Keratinocyte (primary cell): ENCODE measurements around the gene RAI1.

Experiments
- EZH2 ChIP-seq: IDR thresholded peaks from one replicate; pipeline ENCODE4 v1.6.1; 2012; ENCODE audit warnings: inconsistent platforms, mild to moderate bottlenecking, low read length, moderate library complexity
- TF ChIP-seq, protein P1 (sequence below), 3 experiments: IDR thresholded peaks in 1 of 3; conservative IDR thresholded peaks in 1 of 3; optimal IDR thresholded peaks in 1 of 3; 2 replicates in 2 of 3; 3 replicates in 1 of 3; pipeline versions ENCODE3 to v1.5.1; 2011; ENCODE audit warnings: low read length in 3 of 3, mild to moderate bottlenecking in 3 of 3, moderate library complexity in 2 of 3, control low read depth in 1 of 3, inconsistent platforms in 1 of 3; ENCODE audit not compliant: insufficient read depth in 2 of 3; ENCODE audit errors: extremely low read depth in 1 of 3

DNA sequence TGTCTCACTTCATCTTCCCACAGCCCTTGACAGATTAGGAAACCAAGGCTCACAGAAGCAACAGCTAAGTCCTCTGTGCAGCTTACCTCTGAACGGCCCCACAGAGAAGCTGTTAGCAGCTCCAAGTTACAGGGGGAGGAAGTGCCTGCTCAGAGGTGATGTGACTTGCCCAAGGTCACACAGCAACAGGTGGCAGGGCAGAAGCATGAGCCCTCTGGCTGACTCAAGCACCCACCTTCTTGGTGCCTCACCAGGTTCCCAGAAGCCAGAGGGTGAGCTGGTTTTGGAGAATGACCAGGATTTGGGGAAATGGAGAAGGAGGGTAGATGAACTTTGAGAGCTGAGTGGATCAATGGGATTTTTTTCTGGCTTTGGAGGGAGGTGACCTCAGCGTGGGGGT is 14.0 kb upstream of the RAI1 start:
- TF ChIP-seq, protein P1, sequence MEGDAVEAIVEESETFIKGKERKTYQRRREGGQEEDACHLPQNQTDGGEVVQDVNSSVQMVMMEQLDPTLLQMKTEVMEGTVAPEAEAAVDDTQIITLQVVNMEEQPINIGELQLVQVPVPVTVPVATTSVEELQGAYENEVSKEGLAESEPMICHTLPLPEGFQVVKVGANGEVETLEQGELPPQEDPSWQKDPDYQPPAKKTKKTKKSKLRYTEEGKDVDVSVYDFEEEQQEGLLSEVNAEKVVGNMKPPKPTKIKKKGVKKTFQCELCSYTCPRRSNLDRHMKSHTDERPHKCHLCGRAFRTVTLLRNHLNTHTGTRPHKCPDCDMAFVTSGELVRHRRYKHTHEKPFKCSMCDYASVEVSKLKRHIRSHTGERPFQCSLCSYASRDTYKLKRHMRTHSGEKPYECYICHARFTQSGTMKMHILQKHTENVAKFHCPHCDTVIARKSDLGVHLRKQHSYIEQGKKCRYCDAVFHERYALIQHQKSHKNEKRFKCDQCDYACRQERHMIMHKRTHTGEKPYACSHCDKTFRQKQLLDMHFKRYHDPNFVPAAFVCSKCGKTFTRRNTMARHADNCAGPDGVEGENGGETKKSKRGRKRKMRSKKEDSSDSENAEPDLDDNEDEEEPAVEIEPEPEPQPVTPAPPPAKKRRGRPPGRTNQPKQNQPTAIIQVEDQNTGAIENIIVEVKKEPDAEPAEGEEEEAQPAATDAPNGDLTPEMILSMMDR (optimal IDR thresholded peaks at IDR 0.05 in 1 of 3, IDR thresholded peaks at IDR 0.05 in 1 of 3, conservative IDR thresholded peaks at IDR 0.05 in 1 of 3; ENCODE audit: extremely low read depth in 1 of 3, insufficient read depth in 2 of 3, low read length in 3 of 3): no peak
- no peak for TF ChIP-seq EZH2
